GM12892 (cell line): Measurements from ENCODE around the gene TLE1.

Source experiments
- POLR2A ChIP-seq: IDR thresholded peaks from 2 replicates; pipeline ENCODE4 v1.6.1; 2011; ENCODE audit warnings: low read depth, low read length, control low read depth
- POLR2AphosphoS5 ChIP-seq: IDR thresholded peaks from 2 replicates; pipeline ENCODE4 v1.6.1; 2011; ENCODE audit warnings: low read depth, low read length, control low read depth

DNA sequence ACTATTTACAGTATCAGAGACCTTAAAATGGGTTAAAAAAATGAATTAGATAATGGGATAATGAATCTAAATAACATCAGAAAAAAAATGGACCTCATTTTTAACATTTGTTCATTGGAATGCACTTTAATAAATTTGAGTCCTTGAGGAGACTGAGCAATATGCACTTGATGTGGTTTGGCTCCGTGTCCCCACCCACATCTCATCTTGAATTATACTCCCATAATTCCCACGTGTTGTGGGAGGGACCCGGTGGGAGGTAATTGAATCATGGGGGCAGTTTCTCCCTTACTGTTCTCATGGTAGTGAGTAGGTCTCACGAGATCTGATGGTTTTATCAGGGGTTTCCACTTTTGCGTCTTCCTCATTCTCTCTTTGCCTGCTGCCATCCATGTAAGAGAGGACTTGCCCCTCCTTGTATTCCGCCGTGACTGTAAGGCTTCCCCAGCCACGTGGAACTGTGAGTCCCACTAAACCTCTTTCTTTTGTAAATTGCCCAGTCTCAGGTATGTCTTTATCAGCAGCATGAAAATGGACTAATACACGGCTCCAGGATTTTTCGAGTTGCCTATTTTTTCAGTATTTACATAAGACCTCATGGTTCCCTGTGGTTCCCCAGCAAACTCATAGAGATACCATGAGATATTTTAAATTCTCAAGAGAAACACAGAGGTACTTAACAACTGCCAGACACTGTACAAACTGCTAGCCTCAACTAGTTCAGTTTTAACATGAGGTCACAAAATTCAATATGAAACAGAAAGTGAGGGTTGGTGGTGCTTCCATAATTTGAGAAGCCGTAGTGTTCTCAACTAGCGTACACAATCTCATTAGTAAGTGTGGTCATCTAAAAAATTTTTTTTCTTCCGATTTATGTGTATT is 128.3 kb downstream of the TLE1 start:
- TF ChIP-seq POLR2A (no peak), POLR2AphosphoS5 (no peak)
